Stimulated activated CD4-positive, alpha-beta T cell treated with anti-CD3 and anti-CD28 coated beads, TNF-alpha, amount 100 ng/mL, for 1 hour (primary cell): ENCODE results near the gene GHRH.

Source experiments
- DNase-seq, 3 donors: peaks; one replicate each; pipeline ENCODE4 v3.0.0-alpha.2; 2020; ENCODE audit warnings: low read depth in 3 of 3, low spot score in 1 of 3

Gene GHRH

GRCh38 chr20:37209193-37209592, 52.4 kb downstream of the GHRH start:
- no peak for DNase-seq

GRCh38 chr20:37207171-37207570, 54.4 kb downstream of the GHRH start:
- no peak for DNase-seq

DNA sequence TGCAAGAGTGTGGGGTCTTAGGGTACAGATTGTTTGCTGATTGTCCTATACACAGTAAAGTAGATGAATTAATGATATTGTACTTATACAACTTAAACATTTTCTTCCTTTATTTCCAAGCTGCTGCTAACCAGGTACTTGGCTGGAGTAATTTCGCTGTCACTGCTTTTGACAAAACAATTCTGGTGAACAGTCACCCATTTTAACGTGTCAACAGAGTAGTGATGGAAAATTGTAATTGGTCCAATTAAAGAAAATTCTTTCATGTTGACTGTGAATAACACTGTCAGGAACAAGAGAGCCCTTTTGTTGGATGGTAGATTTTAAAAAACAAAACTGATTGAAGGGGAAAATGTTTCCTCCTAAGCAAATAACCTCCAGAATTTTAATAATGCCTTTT, 55.8 kb downstream of the GHRH start:
- DNase-seq, result no peak

- no peak for DNase-seq
Measured at GRCh38 chr20:37205130-37205529, 56.5 kb downstream of the GHRH start.

- DNase-seq, result no peak
Measured at GRCh38 chr20:37204056-37204455, 57.6 kb downstream of the GHRH start.

- DNase-seq, result no peak
Measured at GRCh38 chr20:37202267-37202943, 59.2 kb downstream of the GHRH start.

- DNase-seq, result no peak
Measured at GRCh38 chr20:37201827-37202162, 59.8 kb downstream of the GHRH start.
